Measurements from ENCODE around the gene BCL2A1.
"Not testable (repeated sequence)": the region's sequence is repeated elsewhere in the genome, so short reads cannot be mapped to it uniquely, and the experiment has no call there.

BCL2A1 gene

GRCh38 chr15:79922512-79923078 is 48.4 kb downstream of the BCL2A1 start:
- DNase-seq (ENCODE audit: low read depth): no peak

GRCh38 chr15:79919749-79920511 is 51.1 kb downstream of the BCL2A1 start:
- no peak for DNase-seq (ENCODE audit: low read depth)

- DNase-seq (ENCODE audit: low read depth): no peak
Measured at GRCh38 chr15:79919090-79919748, 51.8 kb downstream of the BCL2A1 start.

GRCh38 chr15:79918278-79918677 is 52.7 kb downstream of the BCL2A1 start:
- no peak for DNase-seq (ENCODE audit: low read depth)

- no peak for DNase-seq (ENCODE audit: low read depth)
Measured at GRCh38 chr15:79916502-79917132, 54.4 kb downstream of the BCL2A1 start.

- not testable (repeated sequence) for DNase-seq (ENCODE audit: low read depth)
Measured at GRCh38 chr15:79915776-79916501, 55.1 kb downstream of the BCL2A1 start.

- no peak for DNase-seq (ENCODE audit: low read depth)
Measured at GRCh38 chr15:79914728-79915127, 56.3 kb downstream of the BCL2A1 start.

Data from T-helper 22 cell (primary cell).